Measurements from ENCODE around the gene ABR.

Gene ABR

GRCh38 chr17:1038459-1039122 lies 141.2 kb downstream of the ABR start:
- Histone ChIP-seq H4K20me1 (peaks cover 12% of the 10 kb centered on the region), H3K9ac (no peak overlapping the region), H3K4me1 (peaks cover 62% of the 10 kb centered on the region), H3K27ac (peak overlapping the region; percentile 97), H3K4me3 (no peak overlapping the region), H3K36me3 (peaks cover 14% of the 10 kb centered on the region), H3K27me3 (no peaks in the 10 kb centered on the region), H3K9me3 (no peaks in the 10 kb centered on the region), H3K4me2 (peak overlapping the region; percentile 97)
- no peak for TF ChIP-seq Cebpa-rat (IDR thresholded peaks at IDR 0.05)

DNA sequence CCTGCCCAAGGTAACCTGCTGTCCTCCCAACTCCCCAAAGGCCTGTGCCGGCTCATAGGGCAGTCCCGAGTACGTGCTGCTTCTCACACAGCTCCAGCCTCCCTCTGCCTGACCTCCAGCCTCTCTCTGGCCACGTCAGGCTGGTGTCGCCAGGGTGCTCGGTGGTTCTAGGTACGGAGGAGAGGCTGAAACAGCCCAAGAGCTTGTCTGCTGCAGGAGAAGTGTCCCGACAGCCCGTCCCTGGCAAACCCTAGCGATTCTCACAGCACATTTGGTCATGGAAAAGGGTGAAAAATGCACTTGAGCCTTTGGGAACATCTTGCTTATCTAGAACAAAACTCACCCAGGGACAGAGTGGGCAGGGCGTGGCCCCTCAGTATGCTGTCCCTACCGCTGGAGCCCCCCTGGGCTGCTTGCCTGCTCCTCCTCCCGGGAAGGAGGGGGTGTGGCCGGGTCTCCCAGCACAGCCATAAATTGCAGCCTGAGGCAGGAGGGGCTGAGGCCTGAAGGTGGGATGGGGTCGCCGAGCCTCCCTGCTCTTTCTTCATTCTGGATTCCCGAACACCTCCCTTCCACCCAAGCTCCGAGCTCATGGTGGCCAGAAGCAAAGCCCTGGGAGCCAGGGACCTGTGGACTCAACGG lies 142.4 kb downstream of the ABR start:
- Histone ChIP-seq H3K4me1 (peaks cover 69% of the 10 kb centered on the region), H4K20me1 (peaks cover 24% of the 10 kb centered on the region), H3K4me2 (no peak overlapping the region), H3K4me3 (no peak overlapping the region), H3K27ac (no peak overlapping the region), H3K9ac (no peak overlapping the region), H3K27me3 (no peaks in the 10 kb centered on the region), H3K36me3 (peaks cover 8% of the 10 kb centered on the region), H3K9me3 (no peaks in the 10 kb centered on the region)
- TF ChIP-seq Cebpa-rat (IDR thresholded peaks at IDR 0.05): no peak

GRCh38 chr17:1036845-1037237 lies 142.9 kb downstream of the ABR start:
- Histone ChIP-seq H4K20me1 (peaks cover 29% of the 10 kb centered on the region), H3K36me3 (peaks cover 3% of the 10 kb centered on the region), H3K4me3 (no peak overlapping the region), H3K9ac (no peak overlapping the region), H3K9me3 (no peaks in the 10 kb centered on the region), H3K27ac (no peak overlapping the region), H3K4me1 (peaks cover 74% of the 10 kb centered on the region), H3K27me3 (no peaks in the 10 kb centered on the region), H3K4me2 (no peak overlapping the region)
- no peak for TF ChIP-seq Cebpa-rat (IDR thresholded peaks at IDR 0.05)

DNA sequence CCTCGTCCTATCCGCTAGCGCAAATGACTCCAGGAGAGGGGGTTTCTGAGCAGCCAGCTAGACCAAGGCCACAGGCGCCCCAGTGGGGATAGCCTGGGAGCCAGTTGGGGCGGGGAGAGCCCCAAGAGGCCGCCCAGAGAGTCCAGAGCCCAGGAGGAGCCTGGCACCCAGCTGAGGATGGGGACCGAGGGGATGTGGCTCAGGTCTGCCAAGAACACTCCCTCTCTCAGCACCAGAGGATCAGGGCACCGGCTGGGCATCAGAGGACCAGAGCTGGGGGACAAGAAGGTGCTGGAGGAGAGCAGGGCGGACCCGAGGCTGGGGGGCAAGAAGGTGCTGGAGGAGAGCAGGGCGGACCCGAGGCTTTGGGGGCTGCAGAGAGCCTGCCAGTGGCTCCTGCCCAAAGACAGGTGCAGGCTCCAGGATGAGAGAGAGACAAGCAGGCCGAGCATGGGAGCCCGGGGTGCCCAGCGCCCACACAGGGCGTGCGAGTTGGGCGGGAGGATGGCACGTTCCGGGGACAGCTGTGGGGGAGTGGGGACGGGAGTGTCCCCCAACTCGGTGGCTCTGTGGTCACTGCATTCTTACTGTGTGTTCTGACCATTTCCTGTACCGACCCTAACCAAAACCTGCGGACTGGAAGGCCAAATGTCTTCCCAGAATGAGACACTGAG lies 143.5 kb downstream of the ABR start:
- no peak for TF ChIP-seq Cebpa-rat (IDR thresholded peaks at IDR 0.05)
- H3K36me3 ChIP-seq: no peaks in the 10 kb centered on the region
- peak overlapping the region; percentile 49 for H3K4me2 ChIP-seq
- no peak overlapping the region for H3K9ac ChIP-seq
- no peaks in the 10 kb centered on the region for H3K9me3 ChIP-seq
- peaks cover 29% of the 10 kb centered on the region for H4K20me1 ChIP-seq
- no peak overlapping the region for H3K27ac ChIP-seq
- H3K4me3 ChIP-seq: no peak overlapping the region
- H3K4me1 ChIP-seq: peaks cover 73% of the 10 kb centered on the region
- H3K27me3 ChIP-seq: no peaks in the 10 kb centered on the region

- no peak for TF ChIP-seq Cebpa-rat (IDR thresholded peaks at IDR 0.05)
- Histone ChIP-seq H3K36me3 (peaks cover under 1% of the 10 kb centered on the region; the same call in 1 of the 2 replicates), H3K4me3 (no peak overlapping the region), H3K27ac (no peak overlapping the region), H3K27me3 (no peaks in the 10 kb centered on the region), H3K9me3 (no peaks in the 10 kb centered on the region), H3K9ac (no peak overlapping the region), H4K20me1 (peaks cover 30% of the 10 kb centered on the region), H3K4me2 (peak overlapping the region; percentile 49), H3K4me1 (peaks cover 66% of the 10 kb centered on the region)
These were observed 144.1 kb downstream of the ABR start for GRCh38 chr17:1035546-1036170.

DNA sequence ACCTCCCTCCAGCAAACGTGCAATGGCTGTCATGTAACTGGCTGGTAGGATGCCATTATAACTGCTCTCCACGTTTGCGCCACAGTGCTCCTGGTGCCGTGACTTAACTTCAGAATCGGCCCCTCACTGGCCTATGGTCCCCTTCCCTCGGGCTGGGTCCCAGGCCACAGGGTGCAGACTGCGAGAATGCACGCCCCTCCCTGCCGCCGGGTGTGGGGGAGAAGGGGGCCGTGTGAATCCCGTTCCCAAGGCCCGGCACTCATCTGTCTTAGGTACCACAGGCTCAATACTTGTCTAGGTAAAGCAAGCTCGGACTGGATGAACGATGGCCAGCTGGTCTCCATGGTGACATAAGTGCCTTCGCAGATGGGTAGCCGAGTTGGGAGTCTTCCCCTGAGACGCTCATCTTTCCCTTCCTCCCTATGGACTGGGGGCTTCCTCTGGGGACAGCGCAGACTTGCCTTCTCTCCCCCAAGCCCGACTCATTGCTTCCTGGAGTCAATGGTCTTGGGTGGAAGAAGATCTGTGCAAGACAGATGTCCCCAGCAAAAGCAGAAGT lies 145.1 kb downstream of the ABR start:
- Histone ChIP-seq H4K20me1 (peaks cover 39% of the 10 kb centered on the region), H3K9ac (no peak overlapping the region), H3K4me1 (peaks cover 57% of the 10 kb centered on the region), H3K4me3 (no peak overlapping the region), H3K9me3 (no peaks in the 10 kb centered on the region), H3K4me2 (peak overlapping the region; percentile 80), H3K36me3 (peaks cover 5% of the 10 kb centered on the region; the same call in 1 of the 2 replicates), H3K27ac (no peak overlapping the region), H3K27me3 (no peaks in the 10 kb centered on the region)
- no peak for TF ChIP-seq Cebpa-rat (IDR thresholded peaks at IDR 0.05)

DNA sequence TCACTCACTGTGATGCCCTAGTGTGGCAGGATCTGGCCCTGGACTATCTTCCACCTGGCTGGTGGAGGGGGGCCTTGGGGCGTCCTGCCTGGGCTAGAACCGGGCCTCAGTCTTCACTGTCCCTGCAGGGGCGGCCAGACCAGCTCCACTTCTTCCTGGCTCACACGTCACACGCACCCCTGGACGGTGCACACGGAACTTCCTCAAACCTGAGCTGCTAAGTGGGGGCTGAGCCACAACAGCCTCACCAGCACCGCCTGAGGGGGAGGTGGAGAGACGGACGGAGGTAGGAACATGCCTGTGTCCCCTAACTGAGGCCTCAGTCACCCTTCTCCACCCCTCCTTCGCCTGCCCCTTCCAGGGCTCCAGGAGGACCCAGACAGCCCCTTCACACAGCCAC lies 146.3 kb downstream of the ABR start:
- Histone ChIP-seq H3K27ac (no peak overlapping the region), H3K4me1 (peaks cover 47% of the 10 kb centered on the region), H4K20me1 (peaks cover 46% of the 10 kb centered on the region), H3K27me3 (no peaks in the 10 kb centered on the region), H3K4me2 (peak overlapping the region; percentile 80), H3K4me3 (no peak overlapping the region), H3K9me3 (no peaks in the 10 kb centered on the region), H3K9ac (no peak overlapping the region), H3K36me3 (peaks cover 5% of the 10 kb centered on the region; the same call in 1 of the 2 replicates)
- no peak for TF ChIP-seq Cebpa-rat (IDR thresholded peaks at IDR 0.05)

- Histone ChIP-seq H3K9me3 (no peaks in the 10 kb centered on the region), H3K4me2 (peak overlapping the region; percentile 80), H3K27me3 (no peaks in the 10 kb centered on the region), H3K4me1 (peaks cover 57% of the 10 kb centered on the region), H3K4me3 (no peak overlapping the region), H3K36me3 (peaks cover 5% of the 10 kb centered on the region; the same call in 1 of the 2 replicates), H3K9ac (0 out of 2 replicates have a peak overlapping the region, but pooled peaks have one; percentile 12), H3K27ac (no peak overlapping the region), H4K20me1 (peaks cover 46% of the 10 kb centered on the region)
- no peak for TF ChIP-seq Cebpa-rat (IDR thresholded peaks at IDR 0.05)
These were observed 147.4 kb downstream of the ABR start for GRCh38 chr17:1032391-1032790.

DNA sequence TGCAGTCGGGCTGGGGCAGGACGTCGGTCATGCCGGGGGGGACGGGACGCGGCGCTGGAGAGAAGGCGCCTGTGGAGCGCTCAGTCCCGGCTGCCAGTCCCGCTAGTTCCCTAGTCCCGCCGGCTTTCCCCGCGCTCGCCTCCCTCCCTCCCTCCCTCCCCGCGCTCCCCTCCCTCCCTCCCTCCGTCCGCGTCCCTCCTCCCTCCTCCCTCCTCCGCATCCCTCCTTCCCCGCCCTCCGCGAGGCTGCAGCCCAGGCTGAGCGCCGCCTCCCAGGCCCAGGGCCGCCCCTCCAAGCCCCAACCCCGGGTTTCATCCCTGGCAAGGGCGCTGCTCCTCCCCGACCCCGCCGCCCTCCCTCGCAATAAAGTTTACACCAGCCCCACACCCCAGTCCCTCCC lies 148.1 kb downstream of the ABR start:
- H3K36me3 ChIP-seq: peaks cover 6% of the 10 kb centered on the region; the same call in 1 of the 2 replicates
- no peak overlapping the region for H3K4me3 ChIP-seq

More for the DNA sequence above, 148.1 kb downstream of the ABR start:
- no peak overlapping the region for H3K9ac ChIP-seq
- H4K20me1 ChIP-seq: peaks cover 46% of the 10 kb centered on the region
- H3K9me3 ChIP-seq: no peaks in the 10 kb centered on the region
- TF ChIP-seq Cebpa-rat (IDR thresholded peaks at IDR 0.05): no peak
- H3K27ac ChIP-seq: no peak overlapping the region
- peaks cover 60% of the 10 kb centered on the region for H3K4me1 ChIP-seq
- H3K27me3 ChIP-seq: no peaks in the 10 kb centered on the region
- peak overlapping the region; percentile 80; the same call in 1 of the 2 replicates for H3K4me2 ChIP-seq

Data from BLaER1 (cell line).